GM19463 (cell line): ENCODE results near the gene KRTAP27-1.

ENCODE experiments used
- ATAC-seq: cut with Tn5 transposase; IDR thresholded peaks from one replicate; pipeline ENCODE4 v1.9.1; 2021; ENCODE audit warnings: mild to moderate bottlenecking, moderate library complexity; ENCODE audit not compliant: unreplicated experiment

The KRTAP27-1 gene

GRCh38 chr21:30337276-30337744 lies at the start of gene KRTAP27-1:
TSS of gene KRTAP27-1 (minus strand) at chr21:30337694. CDS start at chr21:30337668, 26 bp downstream.
- ATAC-seq, result no peak

- no peak for ATAC-seq
Measured at GRCh38 chr21:30382201-30382600, 44.7 kb upstream of the KRTAP27-1 start.

GRCh38 chr21:30372139-30372770 lies 34.8 kb upstream of the KRTAP27-1 start, which contains the start of gene KRTAP13-2:
TSS of gene KRTAP13-2 (minus strand) at chr21:30372271. CDS start at chr21:30372213, 58 bp downstream.
- ATAC-seq, result no peak

- no peak for ATAC-seq
Measured at GRCh38 chr21:30355906-30356305, 18.4 kb upstream of the KRTAP27-1 start.

GRCh38 chr21:30354308-30355005 lies 17.0 kb upstream of the KRTAP27-1 start:
- ATAC-seq, result no peak

- no peak for ATAC-seq
Measured at GRCh38 chr21:30351534-30351933, 14.0 kb upstream of the KRTAP27-1 start.

GRCh38 chr21:30349572-30349971 lies 12.1 kb upstream of the KRTAP27-1 start:
- ATAC-seq, result no peak

GRCh38 chr21:30348506-30348905 lies 11.0 kb upstream of the KRTAP27-1 start, which contains the start of gene KRTAP23-1:
TSS of gene KRTAP23-1 (minus strand) at chr21:30348606. CDS start at chr21:30348606, 0 bp downstream.
- ATAC-seq, result no peak

- no peak for ATAC-seq
Measured at GRCh38 chr21:30345014-30345413, 7.5 kb upstream of the KRTAP27-1 start.

GRCh38 chr21:30340714-30341573 lies 3.5 kb upstream of the KRTAP27-1 start:
- no peak for ATAC-seq

- ATAC-seq, result no peak
Measured at GRCh38 chr21:30338717-30339116, 1.2 kb upstream of the KRTAP27-1 start.

GRCh38 chr21:30337772-30338171 lies 278 bp upstream of the KRTAP27-1 start:
- no peak for ATAC-seq

- ATAC-seq, result no peak
Measured at GRCh38 chr21:30336596-30336995, 898 bp downstream of the KRTAP27-1 start.

- ATAC-seq, result no peak
Measured at GRCh38 chr21:30333736-30334135, 3.8 kb downstream of the KRTAP27-1 start.

- no peak for ATAC-seq
Measured at GRCh38 chr21:30332681-30333080, 4.8 kb downstream of the KRTAP27-1 start.

- no peak for ATAC-seq
Measured at GRCh38 chr21:30329203-30329875, 8.2 kb downstream of the KRTAP27-1 start.

GRCh38 chr21:30326390-30326789 lies 11.1 kb downstream of the KRTAP27-1 start:
- ATAC-seq, result no peak

GRCh38 chr21:30320215-30320614 lies 17.3 kb downstream of the KRTAP27-1 start, which contains the start of gene KRTAP26-1:
TSS of gene KRTAP26-1 (minus strand) at chr21:30320315. CDS start at chr21:30320035, 280 bp downstream.
- ATAC-seq, result no peak

- ATAC-seq, result no peak
Measured at GRCh38 chr21:30315701-30316100, 21.8 kb downstream of the KRTAP27-1 start.

- no peak for ATAC-seq
Measured at GRCh38 chr21:30306884-30307283, 30.6 kb downstream of the KRTAP27-1 start.
